Psoas muscle (tissue), 8 donors: ENCODE results near the gene ERCC1. TPM values are rescaled to one million over a fixed set of nuclear protein-coding genes. Genes with fewer than 3 reads are reported as not detected.

Experiments used
- ATAC-seq, 4 donors: fragments of 200-7000 bp; cut with Tn5 transposase; one replicate each; pipeline ENCODE4 v1.9.1; 2020; ENCODE audit warnings: moderate library complexity in 3 of 4, mild to moderate bottlenecking in 2 of 4
- DNase-seq, 2 donors: peaks; one replicate each; pipeline ENCODE4 v3.0.0-alpha.2; 2020
- H3K27ac ChIP-seq: fragments of 200-600 bp; one replicate; pipeline ENCODE4 v1.8.0; 2022
- H3K27me3 ChIP-seq, 3 donors: fragments of 200-600 bp in 1 of 3; one replicate each; pipeline versions ENCODE4 v1.6.1 to v1.8.0; 2013 to 2022; ENCODE audit warnings: low read length in 2 of 3, mild to moderate bottlenecking in 2 of 3, moderate library complexity in 1 of 3; ENCODE audit not compliant: insufficient read depth in 3 of 3
- H3K36me3 ChIP-seq, 2 donors: fragments of 200-600 bp in 1 of 2; one replicate each; pipeline versions ENCODE4 v1.6.1 to v1.8.0; 2013 to 2022; ENCODE audit warnings: low read depth in 1 of 2, mild to moderate bottlenecking in 1 of 2, moderate library complexity in 1 of 2; ENCODE audit not compliant: insufficient read depth in 1 of 2
- H3K4me1 ChIP-seq: fragments of 200-600 bp; one replicate; pipeline ENCODE4 v1.8.0; 2022
- H3K4me3 ChIP-seq: fragments of 200-600 bp; one replicate; pipeline ENCODE4 v1.8.0; 2022; ENCODE audit warnings: mild to moderate bottlenecking
- H3K9me3 ChIP-seq: fragments of 200-600 bp; one replicate; pipeline ENCODE4 v1.8.0; 2022
- WGBS, 3 donors: extraction: QIAGEN DNeasy Blood & Tissue Kit; methylation state at CpG; one replicate each; pipeline versions ENCODE4 v1.1.6 to v1.1.7; 2013; 5-methylcytosine and 5-hydroxymethylcytosine counted together
- intact Hi-C, 2 donors: fragments of 100-400 bp; cut with DNase I; formaldehyde crosslinking; loops; one replicate each; pipeline versions ENCODE4 v1.11.0 to v1.14.2; 2022
- polyA plus RNA-seq, 3 donors: library from polyadenylated mRNA; stranded (reverse); fragments of 200-250 nt; gene quantifications; one replicate each; pipeline ENCODE4 v1.2.3, GENCODE V29; 2013
- total RNA-seq, 4 donors: library from RNA; stranded (reverse); fragmentation: NEBNext Ultra II Directional in 2 of 4; extraction: Animal tissue kit (Norgen Biotek cat#: 25700) in 2 of 4; gene quantifications; one replicate each; pipeline versions ENCODE4 v1.2.1 to v1.2.4, GENCODE V29; 2021 to 2023
- TF ChIP-seq, protein P1 (sequence below): fragments of 200-600 bp; IDR thresholded peaks from one replicate; pipeline ENCODE4 v1.8.0; 2022; ENCODE audit warnings: antibody characterized with exemption
- donor health status: healthy with polysubstance abuse.
- donor health status: DM: no; HTN: no; CAD: no; lungs with moderate emphysema.
- donor health status: Bipolar disorder and iron deficiency.
- donor health status: healthy.
- donor health status: DM: yes; HTN: yes; CAD: no.
- donor health status: DM: no; HTN: no; CAD: no.
- donor health status: DM: no; HTN: no; CAD: no.
- donor health status: DM: yes; HTN: yes; CAD: no.

Gene ERCC1
- total and polyA plus RNA-seq, 7 donors = 59.5 to 2,153 (median 84.6) TPM

- no peaks in the 10 kb centered on the region for H3K36me3 ChIP-seq
- DNase-seq (peak in 1 of 2 donors; percentile 51), ATAC-seq (no peak)
- H3K4me1 ChIP-seq = peaks cover 17% of the 10 kb centered on the region
- peak overlapping the region; percentile 85 for H3K27ac ChIP-seq
- intact Hi-C loops = no loop called here
- TF ChIP-seq, protein P1, sequence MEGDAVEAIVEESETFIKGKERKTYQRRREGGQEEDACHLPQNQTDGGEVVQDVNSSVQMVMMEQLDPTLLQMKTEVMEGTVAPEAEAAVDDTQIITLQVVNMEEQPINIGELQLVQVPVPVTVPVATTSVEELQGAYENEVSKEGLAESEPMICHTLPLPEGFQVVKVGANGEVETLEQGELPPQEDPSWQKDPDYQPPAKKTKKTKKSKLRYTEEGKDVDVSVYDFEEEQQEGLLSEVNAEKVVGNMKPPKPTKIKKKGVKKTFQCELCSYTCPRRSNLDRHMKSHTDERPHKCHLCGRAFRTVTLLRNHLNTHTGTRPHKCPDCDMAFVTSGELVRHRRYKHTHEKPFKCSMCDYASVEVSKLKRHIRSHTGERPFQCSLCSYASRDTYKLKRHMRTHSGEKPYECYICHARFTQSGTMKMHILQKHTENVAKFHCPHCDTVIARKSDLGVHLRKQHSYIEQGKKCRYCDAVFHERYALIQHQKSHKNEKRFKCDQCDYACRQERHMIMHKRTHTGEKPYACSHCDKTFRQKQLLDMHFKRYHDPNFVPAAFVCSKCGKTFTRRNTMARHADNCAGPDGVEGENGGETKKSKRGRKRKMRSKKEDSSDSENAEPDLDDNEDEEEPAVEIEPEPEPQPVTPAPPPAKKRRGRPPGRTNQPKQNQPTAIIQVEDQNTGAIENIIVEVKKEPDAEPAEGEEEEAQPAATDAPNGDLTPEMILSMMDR = no peak
- 17 to 19% (median 18%) methylated on average over 15 of the region's 15 CpGs for WGBS, 3 donors
- H3K4me3 ChIP-seq = peak overlapping the region; percentile 64
- H3K9me3 ChIP-seq = no peaks in the 10 kb centered on the region
- no peaks in the 10 kb centered on the region for H3K27me3 ChIP-seq
Measured at GRCh38 chr19:45442778-45443461, 19.2 kb upstream of the ERCC1 start.

DNA sequence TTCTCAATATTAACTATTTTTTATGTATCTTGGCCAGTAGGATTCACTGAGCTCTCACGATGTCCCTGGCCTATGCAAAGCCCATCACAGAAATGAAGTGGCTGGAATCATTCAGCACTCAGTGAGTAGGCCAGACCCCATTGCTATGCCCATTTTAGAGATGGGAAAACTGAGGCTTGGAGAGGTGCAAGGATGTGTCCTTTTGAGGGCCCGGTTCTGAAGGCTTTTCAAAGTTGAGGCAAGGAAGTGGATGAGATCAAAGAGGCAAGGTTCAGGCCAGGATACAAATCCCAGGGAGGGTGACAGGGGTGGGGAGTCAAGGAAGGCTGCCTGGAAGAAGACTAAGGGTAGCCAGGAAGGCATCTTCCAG lies 18.7 kb upstream of the ERCC1 start:
- whole genome bisulfite sequencing, 3 donors = 79 to 84% (median 82%) methylated on average over 2 of the region's 2 CpGs
- DNase-seq (no peak), ATAC-seq (no peak)
- Histone ChIP-seq H3K27me3 (no peaks in the 10 kb centered on the region), H3K36me3 (no peaks in the 10 kb centered on the region), H3K27ac (peak overlapping the region; percentile 85), H3K4me3 (no peak overlapping the region), H3K4me1 (peaks cover 17% of the 10 kb centered on the region), H3K9me3 (no peaks in the 10 kb centered on the region)
- TF ChIP-seq, protein P1 = no peak
- intact Hi-C loops = no loop called here

- Histone ChIP-seq H3K27ac (peak overlapping the region; percentile 95), H3K36me3 (no peaks in the 10 kb centered on the region), H3K4me3 (no peak overlapping the region), H3K27me3 (no peaks in the 10 kb centered on the region), H3K4me1 (peaks cover 17% of the 10 kb centered on the region), H3K9me3 (no peaks in the 10 kb centered on the region)
- no peak for ATAC-seq
- TF ChIP-seq, protein P1 = no peak
- DNase-seq = no peak
- intact Hi-C loops = no loop called here
- WGBS, 3 donors = 83 to 90% (median 90%) methylated on average over 9 of the region's 9 CpGs
Measured at GRCh38 chr19:45440873-45441654, 17.3 kb upstream of the ERCC1 start.

- ATAC-seq = no peak
Measured at GRCh38 chr19:45440259-45440638, 16.5 kb upstream of the ERCC1 start.

More at GRCh38 chr19:45440259-45440638, 16.5 kb upstream of the ERCC1 start:
- H3K27me3 ChIP-seq = no peaks in the 10 kb centered on the region
- peaks cover 17% of the 10 kb centered on the region for H3K4me1 ChIP-seq
- H3K36me3 ChIP-seq = no peaks in the 10 kb centered on the region
- peak overlapping the region; percentile 83 for H3K4me3 ChIP-seq
- intact Hi-C loops = no loop called here
- no peaks in the 10 kb centered on the region for H3K9me3 ChIP-seq
- DNase-seq = no peak
- TF ChIP-seq, protein P1 = no peak
- peak overlapping the region; percentile 95 for H3K27ac ChIP-seq
- 49 to 55% (median 51%) methylated on average over 9 of the region's 9 CpGs for WGBS, 3 donors
